Endodermal cell (in vitro differentiated cells): ENCODE measurements around the gene CCDC122. TPM values are rescaled to one million over a fixed set of nuclear protein-coding genes. Genes with fewer than 3 reads are reported as not detected.

Experiments used
- DNase-seq: peaks from one replicate; pipeline ENCODE4 v3.0.0-alpha.2; 2017
- H3K27ac ChIP-seq: 2 replicates; pipeline ENCODE4 v1.5.1; 2013; ENCODE audit warnings: mild to moderate bottlenecking, low read depth, low read length, moderate library complexity
- H3K27me3 ChIP-seq: 2 replicates; pipeline ENCODE4 v1.6.1; 2013; ENCODE audit warnings: mild to moderate bottlenecking, low read length, moderate library complexity; ENCODE audit not compliant: insufficient read depth, control insufficient read depth, poor library complexity, severe bottlenecking
- H3K36me3 ChIP-seq: 2 replicates; pipeline ENCODE4 v1.7.0; 2013; ENCODE audit warnings: mild to moderate bottlenecking, low read length, moderate library complexity; ENCODE audit not compliant: control insufficient read depth, insufficient read depth
- H3K4me1 ChIP-seq: one replicate; pipeline ENCODE4 v1.7.0; 2013; ENCODE audit warnings: low read length; ENCODE audit not compliant: control insufficient read depth, insufficient read depth
- H3K4me3 ChIP-seq: 2 replicates; pipeline ENCODE4 v1.5.1; 2013; ENCODE audit warnings: mild to moderate bottlenecking, low read length, moderate library complexity
- H3K9ac ChIP-seq: 2 replicates; pipeline ENCODE4 v1.6.1; 2013; ENCODE audit warnings: mild to moderate bottlenecking, low read length, moderate library complexity; ENCODE audit not compliant: poor library complexity, severe bottlenecking; ENCODE audit errors: extremely low read depth
- H3K9me3 ChIP-seq: 2 replicates; pipeline ENCODE4 v1.6.1; 2013; ENCODE audit warnings: mild to moderate bottlenecking, low read length, moderate library complexity; ENCODE audit not compliant: control insufficient read depth
- H3K27ac Mint-ChIP-seq: 2 replicates; pipeline ENCODE4 v1.8.0; 2020; ENCODE audit warnings: mixed read lengths
- H3K27me3 Mint-ChIP-seq: 2 replicates; pipeline ENCODE4 v1.8.0; 2021; ENCODE audit warnings: mild to moderate bottlenecking, mixed read lengths; ENCODE audit not compliant: insufficient read depth
- H3K36me3 Mint-ChIP-seq: 2 replicates; pipeline ENCODE4 v1.8.0; 2020; ENCODE audit warnings: low read depth, mixed read lengths
- H3K4me1 Mint-ChIP-seq: 2 replicates; pipeline ENCODE4 v1.8.0; 2020; ENCODE audit warnings: mixed read lengths
- H3K4me3 Mint-ChIP-seq: 2 replicates; pipeline ENCODE4 v1.8.0; 2020; ENCODE audit warnings: mild to moderate bottlenecking, moderate library complexity, mixed read lengths
- H3K9me3 Mint-ChIP-seq: 2 replicates; pipeline ENCODE4 v1.8.0; 2020; ENCODE audit warnings: mild to moderate bottlenecking, mixed read lengths
- CTCF ChIP-seq: fragments of 200-600 bp; sonication (generic); conservative IDR thresholded peaks from 2 replicates; pipeline ENCODE4 v1.5.0; 2021; ENCODE audit warnings: antibody characterized with exemption, mild to moderate bottlenecking
- WGBS, 2 experiments: methylation state at CpG; one replicate each; pipeline versions ENCODE4 v1.1.5 to v1.1.7; 2013; ENCODE audit warnings: missing lambda C conversion rate in 2 of 2, mixed read lengths in 1 of 2; ENCODE audit not compliant: insufficient coverage in 1 of 2, insufficient read length in 1 of 2; 5-methylcytosine and 5-hydroxymethylcytosine counted together
- total RNA-seq, 2 donors: library from RNA; stranded (reverse); fragmentation: NEBNext Ultra II Directional in 1 of 2; extraction: Animal tissue kit (Norgen Biotek cat#: 25700) in 1 of 2; gene quantifications; 2 replicates in 1 of 2; 3 replicates in 1 of 2; pipeline ENCODE4 v1.2.1, GENCODE V29; 2021

CCDC122 gene
- total RNA-seq, 2 donors from 2014 or later = 10.2 to 11.5 TPM

DNA sequence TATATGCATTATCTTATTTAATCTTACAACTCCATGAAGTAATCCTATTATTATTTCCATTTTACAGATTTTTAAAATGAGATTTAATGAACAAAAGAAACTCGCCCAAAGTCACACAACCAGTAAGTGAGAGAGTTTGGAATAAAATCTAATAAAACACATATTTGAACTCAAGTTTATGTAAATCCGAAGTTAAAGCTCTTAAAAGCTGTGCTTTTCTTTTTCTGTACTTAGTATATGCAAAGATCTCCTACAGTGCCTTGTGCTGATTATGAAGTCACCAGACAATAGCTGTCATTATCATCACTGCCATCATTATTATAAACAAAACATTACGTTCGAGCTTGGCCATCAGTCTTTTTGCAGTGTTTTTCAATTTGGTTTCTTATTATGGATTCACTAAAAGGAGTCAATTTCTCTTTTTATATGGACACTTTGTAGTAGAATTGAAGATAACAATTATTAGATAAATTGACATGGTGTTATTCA, 63.1 kb downstream of the CCDC122 start:
- Histone ChIP-seq H3K9ac (no peak overlapping the region), H3K27ac (no peak overlapping the region), H3K36me3 (no peaks in the 10 kb centered on the region), H3K27me3 (no peaks in the 10 kb centered on the region), H3K4me1 (no peaks in the 10 kb centered on the region), H3K9me3 (no peaks in the 10 kb centered on the region), H3K4me3 (no peak overlapping the region)
- H3K9me3 Mint-ChIP-seq = peaks cover 6% of the 10 kb centered on the region
- H3K27me3 Mint-ChIP-seq = no peaks in the 10 kb centered on the region
- TF ChIP-seq CTCF = no peak
- peaks cover 4% of the 10 kb centered on the region for H3K36me3 Mint-ChIP-seq
- H3K27ac Mint-ChIP-seq = no peak overlapping the region
- no peak overlapping the region for H3K4me3 Mint-ChIP-seq
- peaks cover 3% of the 10 kb centered on the region for H3K4me1 Mint-ChIP-seq
- WGBS, 2 experiments = 67 to 87% methylated on average over 1 to 3 of the region's 4 CpGs
- no peak for DNase-seq

- TF ChIP-seq CTCF = no peak
- 20 to 90% methylated on average over 1 to 2 of the region's 2 CpGs for WGBS, 2 experiments
- Histone ChIP-seq H3K4me1 (no peaks in the 10 kb centered on the region), H3K4me3 (no peak overlapping the region), H3K27ac (no peak overlapping the region), H3K9ac (no peak overlapping the region), H3K27me3 (no peaks in the 10 kb centered on the region), H3K36me3 (no peaks in the 10 kb centered on the region), H3K9me3 (peaks cover 3% of the 10 kb centered on the region)
- Mint-ChIP-seq H3K4me3 (no peak overlapping the region), H3K36me3 (peaks cover 4% of the 10 kb centered on the region), H3K27ac (no peak overlapping the region), H3K27me3 (no peaks in the 10 kb centered on the region), H3K9me3 (peaks cover 6% of the 10 kb centered on the region), H3K4me1 (peaks cover 3% of the 10 kb centered on the region)
- DNase-seq = no peak
Measured at GRCh38 chr13:43815204-43815603, 64.3 kb downstream of the CCDC122 start.

- peaks cover 5% of the 10 kb centered on the region for H3K9me3 ChIP-seq
- Mint-ChIP-seq H3K4me3 (no peak overlapping the region), H3K36me3 (no peaks in the 10 kb centered on the region), H3K27me3 (no peaks in the 10 kb centered on the region), H3K27ac (no peak overlapping the region), H3K4me1 (peaks cover 18% of the 10 kb centered on the region), H3K9me3 (peaks cover 3% of the 10 kb centered on the region)
- DNase-seq = no peak
- no peak for TF ChIP-seq CTCF
- no peaks in the 10 kb centered on the region for H3K36me3 ChIP-seq
- H3K4me3 ChIP-seq = no peak overlapping the region
- no peak overlapping the region for H3K27ac ChIP-seq
- no peak overlapping the region for H3K9ac ChIP-seq
- H3K4me1 ChIP-seq = no peaks in the 10 kb centered on the region
- no peaks in the 10 kb centered on the region for H3K27me3 ChIP-seq
Measured at GRCh38 chr13:43808676-43809075, 70.9 kb downstream of the CCDC122 start.
